Neural cell (in vitro differentiated cells): ENCODE data around the gene QKI. TPM values are rescaled to one million over a fixed set of nuclear protein-coding genes. Genes with fewer than 3 reads are reported as not detected.
A peak's percentile ranks its signal among the peaks of the same experiment; 100 is the strongest.

ENCODE experiments used
- H2AFZ ChIP-seq: fragments of 200-600, 300-800 bp; sonication (generic), shearing (Covaris generic); 2 replicates; pipeline ENCODE4 v1.6.0; 2014; ENCODE audit warnings: low read depth, mild to moderate bottlenecking, antibody characterized with exemption, low read length, moderate library complexity
- H3F3A ChIP-seq: fragments of 200-600 bp; shearing (Covaris generic); 2 replicates; pipeline ENCODE4 v1.6.1; 2016; ENCODE audit warnings: mild to moderate bottlenecking, moderate library complexity, mixed read lengths, antibody characterized with exemption, low read length; ENCODE audit not compliant: insufficient read depth, poor library complexity, severe bottlenecking
- H3K27ac ChIP-seq: fragments of 200-600, 300-800 bp; sonication (generic), shearing (Covaris generic); 2 replicates; pipeline ENCODE4 v1.5.1; 2014; ENCODE audit warnings: mild to moderate bottlenecking, low read length, moderate library complexity
- H3K27me3 ChIP-seq: fragments of 300-800, 200-600 bp; sonication (generic), shearing (Covaris generic); 2 replicates; pipeline ENCODE4 v1.6.0; 2014; ENCODE audit warnings: mild to moderate bottlenecking, low read depth, low read length, moderate library complexity; ENCODE audit not compliant: insufficient read depth
- H3K36me3 ChIP-seq: fragments of 300-800, 200-600 bp; sonication (generic), shearing (Covaris generic); 2 replicates; pipeline ENCODE4 v1.5.1; 2014; ENCODE audit warnings: mild to moderate bottlenecking, antibody characterized with exemption, low read length, moderate library complexity; ENCODE audit not compliant: insufficient read depth
- H3K4me2 ChIP-seq: fragments of 300-800, 200-600 bp; sonication (generic), shearing (Covaris generic); 2 replicates; pipeline ENCODE4 v1.6.0; 2014; ENCODE audit warnings: mild to moderate bottlenecking, low read length
- H3K4me3 ChIP-seq: fragments of 300-800, 200-600 bp; sonication (generic), shearing (Covaris generic); 2 replicates; pipeline ENCODE4 v1.5.1; 2014; ENCODE audit warnings: mild to moderate bottlenecking, low read length, moderate library complexity
- H3K79me2 ChIP-seq: fragments of 200-600 bp; shearing (Covaris generic); replicated peaks from 2 replicates; pipeline ENCODE4 v1.6.0; 2014; ENCODE audit warnings: mild to moderate bottlenecking, low read length, moderate library complexity; ENCODE audit not compliant: insufficient read depth
- H3K9ac ChIP-seq: fragments of 300-800, 200-600 bp; sonication (generic), shearing (Covaris generic); 2 replicates; pipeline ENCODE4 v1.6.1; 2016; ENCODE audit warnings: mild to moderate bottlenecking, low read length, mixed read lengths
- H3K9me2 ChIP-seq: fragments of 200-600 bp; shearing (Covaris generic); 2 replicates; pipeline ENCODE4 v1.6.1; 2016; ENCODE audit warnings: mild to moderate bottlenecking, low read length, mixed read lengths; ENCODE audit not compliant: insufficient read depth
- H3K9me3 ChIP-seq: fragments of 200-600, 300-800 bp; sonication (generic), shearing (Covaris generic); 2 replicates; pipeline ENCODE4 v1.6.1; 2016; ENCODE audit warnings: mild to moderate bottlenecking, mixed run types, low read length, moderate library complexity, mixed read lengths
- H4K20me1 ChIP-seq: fragments of 200-600 bp; shearing (Covaris generic); 2 replicates; pipeline ENCODE4 v1.6.1; 2016; ENCODE audit warnings: mild to moderate bottlenecking, mixed run types; ENCODE audit not compliant: insufficient read depth
- EP300 ChIP-seq: fragments of 450-650 bp; conservative IDR thresholded peaks from 2 replicates; pipeline ENCODE4 v1.6.1; 2014; ENCODE audit warnings: antibody characterized with exemption, mild to moderate bottlenecking, moderate library complexity; ENCODE audit not compliant: poor library complexity, severe bottlenecking
- MXI1 ChIP-seq: fragments of 450-650 bp; conservative IDR thresholded peaks from 2 replicates; pipeline ENCODE4 v1.6.1; 2014; ENCODE audit warnings: antibody characterized with exemption, mild to moderate bottlenecking; ENCODE audit not compliant: poor library complexity, severe bottlenecking
- POLR2AphosphoS5 ChIP-seq: IDR thresholded peaks from 2 replicates; pipeline ENCODE4 v1.6.1; 2012
- RAD21 ChIP-seq: fragments of 450-650 bp; conservative IDR thresholded peaks from 2 replicates; pipeline ENCODE4 v1.6.1; 2014; ENCODE audit warnings: antibody characterized with exemption, mild to moderate bottlenecking, moderate library complexity
- SMC3 ChIP-seq: fragments of 450-650 bp; conservative IDR thresholded peaks from 2 replicates; pipeline ENCODE4 v1.6.1; 2014; ENCODE audit warnings: antibody characterized with exemption, mild to moderate bottlenecking, moderate library complexity; ENCODE audit not compliant: poor library complexity
- TAF1 ChIP-seq: IDR thresholded peaks from 2 replicates; pipeline ENCODE4 v1.6.1; 2012; ENCODE audit warnings: low read depth
- polyA plus RNA-seq: library from polyadenylated mRNA; depleted of rRNA; stranded (reverse); fragments of >200 nt; gene quantifications from 2 replicates; pipeline ENCODE4 v1.2.3, GENCODE V29; 2014
- TF ChIP-seq, protein P1 (sequence below): fragments of 450-650 bp; IDR thresholded peaks from 2 replicates; pipeline ENCODE4 v1.5.1; 2014; ENCODE audit warnings: antibody characterized with exemption, mild to moderate bottlenecking, moderate library complexity; ENCODE audit not compliant: poor library complexity, severe bottlenecking
- TF ChIP-seq, protein P2 (sequence below): IDR thresholded peaks from 2 replicates; pipeline ENCODE4 v1.6.1; 2012; ENCODE audit warnings: borderline replicate concordance

The QKI gene
- polyA plus RNA-seq, 1 donor from 2014 or later = 39.0 TPM

DNA sequence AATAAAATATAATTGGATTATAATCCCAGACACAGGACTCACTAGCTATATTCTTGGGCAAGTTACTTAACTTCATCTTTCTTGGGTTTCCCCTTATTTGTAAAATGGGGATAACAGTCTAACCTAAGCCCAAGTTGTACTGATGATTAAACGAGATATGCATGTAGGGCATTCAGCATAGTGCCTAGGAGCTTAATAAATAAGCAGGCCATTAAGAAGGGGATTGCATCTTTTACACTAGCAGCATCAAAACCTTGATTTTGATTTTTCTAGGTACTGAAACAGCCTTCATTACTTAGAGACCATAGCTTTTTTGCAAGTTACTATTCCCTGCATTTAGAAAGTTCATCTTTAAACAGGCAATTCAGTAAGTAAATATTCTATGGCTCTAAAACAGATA lies 2.2 kb upstream of the QKI start:
- Histone ChIP-seq H3K27me3 (no peaks in the 10 kb centered on the region), H3K4me3 (peak overlapping the region; percentile 73), H3K9ac (peak overlapping the region; percentile 81), H3F3A (peaks cover 9% of the 10 kb centered on the region), H3K9me3 (no peaks in the 10 kb centered on the region), H3K79me2 (peaks cover 40% of the 10 kb centered on the region), H3K36me3 (no peaks in the 10 kb centered on the region), H3K9me2 (no peaks in the 10 kb centered on the region), H3K27ac (peak overlapping the region; percentile 94), H2AFZ (no peak overlapping the region), H3K4me2 (peak overlapping the region; percentile 85), H4K20me1 (no peaks in the 10 kb centered on the region)
- TF ChIP-seq EP300 = no peak
- TF ChIP-seq MXI1 = no peak
- TF ChIP-seq, protein P1, sequence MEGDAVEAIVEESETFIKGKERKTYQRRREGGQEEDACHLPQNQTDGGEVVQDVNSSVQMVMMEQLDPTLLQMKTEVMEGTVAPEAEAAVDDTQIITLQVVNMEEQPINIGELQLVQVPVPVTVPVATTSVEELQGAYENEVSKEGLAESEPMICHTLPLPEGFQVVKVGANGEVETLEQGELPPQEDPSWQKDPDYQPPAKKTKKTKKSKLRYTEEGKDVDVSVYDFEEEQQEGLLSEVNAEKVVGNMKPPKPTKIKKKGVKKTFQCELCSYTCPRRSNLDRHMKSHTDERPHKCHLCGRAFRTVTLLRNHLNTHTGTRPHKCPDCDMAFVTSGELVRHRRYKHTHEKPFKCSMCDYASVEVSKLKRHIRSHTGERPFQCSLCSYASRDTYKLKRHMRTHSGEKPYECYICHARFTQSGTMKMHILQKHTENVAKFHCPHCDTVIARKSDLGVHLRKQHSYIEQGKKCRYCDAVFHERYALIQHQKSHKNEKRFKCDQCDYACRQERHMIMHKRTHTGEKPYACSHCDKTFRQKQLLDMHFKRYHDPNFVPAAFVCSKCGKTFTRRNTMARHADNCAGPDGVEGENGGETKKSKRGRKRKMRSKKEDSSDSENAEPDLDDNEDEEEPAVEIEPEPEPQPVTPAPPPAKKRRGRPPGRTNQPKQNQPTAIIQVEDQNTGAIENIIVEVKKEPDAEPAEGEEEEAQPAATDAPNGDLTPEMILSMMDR = no peak
- TF ChIP-seq SMC3 = no peak
- TF ChIP-seq TAF1 = no peak
- TF ChIP-seq, protein P2, sequence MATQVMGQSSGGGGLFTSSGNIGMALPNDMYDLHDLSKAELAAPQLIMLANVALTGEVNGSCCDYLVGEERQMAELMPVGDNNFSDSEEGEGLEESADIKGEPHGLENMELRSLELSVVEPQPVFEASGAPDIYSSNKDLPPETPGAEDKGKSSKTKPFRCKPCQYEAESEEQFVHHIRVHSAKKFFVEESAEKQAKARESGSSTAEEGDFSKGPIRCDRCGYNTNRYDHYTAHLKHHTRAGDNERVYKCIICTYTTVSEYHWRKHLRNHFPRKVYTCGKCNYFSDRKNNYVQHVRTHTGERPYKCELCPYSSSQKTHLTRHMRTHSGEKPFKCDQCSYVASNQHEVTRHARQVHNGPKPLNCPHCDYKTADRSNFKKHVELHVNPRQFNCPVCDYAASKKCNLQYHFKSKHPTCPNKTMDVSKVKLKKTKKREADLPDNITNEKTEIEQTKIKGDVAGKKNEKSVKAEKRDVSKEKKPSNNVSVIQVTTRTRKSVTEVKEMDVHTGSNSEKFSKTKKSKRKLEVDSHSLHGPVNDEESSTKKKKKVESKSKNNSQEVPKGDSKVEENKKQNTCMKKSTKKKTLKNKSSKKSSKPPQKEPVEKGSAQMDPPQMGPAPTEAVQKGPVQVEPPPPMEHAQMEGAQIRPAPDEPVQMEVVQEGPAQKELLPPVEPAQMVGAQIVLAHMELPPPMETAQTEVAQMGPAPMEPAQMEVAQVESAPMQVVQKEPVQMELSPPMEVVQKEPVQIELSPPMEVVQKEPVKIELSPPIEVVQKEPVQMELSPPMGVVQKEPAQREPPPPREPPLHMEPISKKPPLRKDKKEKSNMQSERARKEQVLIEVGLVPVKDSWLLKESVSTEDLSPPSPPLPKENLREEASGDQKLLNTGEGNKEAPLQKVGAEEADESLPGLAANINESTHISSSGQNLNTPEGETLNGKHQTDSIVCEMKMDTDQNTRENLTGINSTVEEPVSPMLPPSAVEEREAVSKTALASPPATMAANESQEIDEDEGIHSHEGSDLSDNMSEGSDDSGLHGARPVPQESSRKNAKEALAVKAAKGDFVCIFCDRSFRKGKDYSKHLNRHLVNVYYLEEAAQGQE = no peak
- TF ChIP-seq POLR2AphosphoS5 = no peak
- TF ChIP-seq RAD21 = no peak

DNA sequence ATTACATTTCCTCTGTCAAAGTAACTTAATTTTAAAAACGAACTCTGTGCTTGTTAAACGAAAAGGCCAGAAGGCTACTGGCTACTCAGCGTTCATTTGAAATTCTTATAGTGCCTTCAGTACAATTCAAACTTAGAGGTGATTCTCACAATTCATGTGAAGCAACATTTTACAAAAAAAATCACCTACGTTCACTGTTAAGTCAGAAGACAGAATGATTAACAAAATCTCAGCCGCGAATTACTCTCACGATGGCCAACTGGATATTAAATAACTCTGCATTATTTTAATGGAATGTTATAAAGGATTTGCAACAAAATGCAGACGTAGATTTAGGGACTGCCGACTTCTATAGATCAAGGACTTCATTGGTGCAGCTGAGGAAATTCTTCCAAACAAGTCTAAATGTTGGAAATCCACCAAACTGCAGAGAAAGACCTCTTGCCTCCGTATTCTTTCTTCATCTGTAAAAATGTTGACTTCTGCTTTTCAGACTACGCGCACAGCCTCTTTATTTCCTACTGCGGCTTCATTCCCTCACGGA lies 1.6 kb upstream of the QKI start:
- no peaks in the 10 kb centered on the region for H3K27me3 ChIP-seq
- peaks cover 9% of the 10 kb centered on the region for H3F3A ChIP-seq
- H3K4me2 ChIP-seq = peak overlapping the region; percentile 85
- H3K9me3 ChIP-seq = no peaks in the 10 kb centered on the region
- H3K79me2 ChIP-seq = peaks cover 45% of the 10 kb centered on the region
- H3K9me2 ChIP-seq = no peaks in the 10 kb centered on the region
- peak overlapping the region; percentile 81 for H3K9ac ChIP-seq
- H3K4me3 ChIP-seq = peak overlapping the region; percentile 73
- H4K20me1 ChIP-seq = no peaks in the 10 kb centered on the region
- H3K36me3 ChIP-seq = no peaks in the 10 kb centered on the region
- TF ChIP-seq, protein P1 = no peak
- TF ChIP-seq POLR2AphosphoS5 (no peak), MXI1 (no peak), EP300 (no peak), TAF1 (no peak)
- TF ChIP-seq, protein P2 = no peak
- peak overlapping the region; percentile 94 for H3K27ac ChIP-seq
- H2AFZ ChIP-seq = peak overlapping the region; percentile 35
